ENCODE measurements around the gene PLPP4.

DNA sequence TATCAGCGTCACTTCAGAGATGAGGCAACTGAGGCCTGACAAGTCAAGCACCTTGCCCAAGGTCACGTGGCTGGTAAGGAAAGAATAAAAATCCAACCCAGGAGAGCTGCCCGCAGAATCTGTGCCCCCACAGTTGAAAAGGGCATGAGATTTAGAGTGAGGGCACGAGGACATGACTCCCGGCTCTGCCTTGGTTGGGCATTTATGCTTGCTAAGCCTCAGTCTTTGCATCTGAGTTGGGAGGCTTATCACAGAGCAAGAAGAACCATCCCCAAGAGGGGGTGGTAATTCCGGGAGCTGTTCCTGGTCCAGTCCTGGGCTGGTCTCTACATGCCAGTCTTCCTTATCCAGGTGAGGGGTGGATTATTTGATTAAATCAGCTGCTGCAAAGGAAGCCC is 37.3 kb downstream of the PLPP4 start:
- TF ChIP-seq CTCF (conservative IDR thresholded peaks at IDR 0.05) (no peak), EZH2 (IDR thresholded peaks at IDR 0.05; ENCODE audit: low read depth) (no peak)

Measured in PC-9 (cell line).